ENCODE measurements around the gene DUOX1. TPM values are rescaled to one million over a fixed set of nuclear protein-coding genes. Genes with fewer than 3 reads are reported as not detected.

The DUOX1 gene
- total and polyA plus RNA-seq, 2 donors (not counting 1 experiment from before 2014, with no cell fraction given), result 0.27 TPM; not detected in 1

- ChIA-PET POLR2A (interaction anchor here (1.0 to 1.1 kb wide), 2 partner anchors 69 to 95 kb away, joined by 3 read pairs; partner anchors contain the start of gene SORD), CTCF (interaction anchor here (0.8 to 3.6 kb wide), 60 partner anchors 8 to 496 kb away, joined by 3 to 58 read pairs (median 5); partner anchors contain the start of genes DUOX1, DUOXA1, GATM and SORD)
- Histone ChIP-seq H3K4me3 (ENCODE audit: control extremely low read depth in 1 of 5, extremely low read depth in 1 of 5, insufficient read depth in 1 of 5, low read depth in 2 of 5, low read length in 4 of 5) (peak overlapping the region in 3 of 5 experiments; percentile 36 to 60 (median 44)), H3K9ac (ENCODE audit: low read length) (peak overlapping the region; percentile 45), H3K27me3 (replicated peaks in 1 of 4; ENCODE audit: control extremely low read depth in 1 of 4, control insufficient read depth in 3 of 4, insufficient read depth in 4 of 4, low read length in 3 of 4) (peaks cover 0 to 72% (median 51%) of the 10 kb centered on the region in 4 experiments), H3K4me1 (ENCODE audit: control insufficient read depth in 2 of 2, insufficient read depth in 2 of 2, low read length in 2 of 2) (peaks cover 44 to 52% of the 10 kb centered on the region in 2 donors), H3K4me2 (replicated peaks; ENCODE audit: low read depth, low read length, poor library complexity, severe bottlenecking) (peak overlapping the region; percentile 76), H3K36me3 (replicated peaks in 1 of 2; ENCODE audit: control extremely low read depth in 1 of 2, control insufficient read depth in 1 of 2, extremely low read depth in 1 of 2, insufficient read depth in 2 of 2, low read length in 1 of 2) (no peaks in the 10 kb centered on the region), H2AFZ (ENCODE audit: insufficient read depth, low read depth, low read length, poor library complexity, severe bottlenecking) (peak overlapping the region; percentile 54), H4K20me1 (ENCODE audit: control insufficient read depth, insufficient read depth, low read length, poor library complexity, severe bottlenecking) (no peaks in the 10 kb centered on the region), H3K27ac (ENCODE audit: low read length in 2 of 2) (no peak overlapping the region), H3K79me2 (ENCODE audit: control insufficient read depth, insufficient read depth, low read length) (no peaks in the 10 kb centered on the region), H3K9me3 (ENCODE audit: control extremely low read depth in 1 of 3, control insufficient read depth in 2 of 3, insufficient read depth in 1 of 3, low read length in 2 of 3) (peaks cover 0 to 35% (median 0%) of the 10 kb centered on the region in 3 donors)
- Mint-ChIP-seq H3K4me1 (peaks cover 42% of the 10 kb centered on the region), H3K27me3 (peaks cover 71% of the 10 kb centered on the region), H3K9me3 (ENCODE audit: insufficient read depth) (no peaks in the 10 kb centered on the region), H3K4me3 (peak overlapping the region; percentile 80), H3K27ac (no peak overlapping the region)
- intact Hi-C loops (cut with micrococcal nuclease), result loop anchor here (1.0 to 10.0 kb wide), 6 partner anchors 49 to 341 kb away; no protein-coding TSS in a partner anchor
- 23% methylated on average over 32 of the region's 33 CpGs for WGBS (ENCODE audit: insufficient coverage)
- DNase-seq (no peak), ATAC-seq (ENCODE audit: low read depth) (peak; percentile 8)
- peak; percentile 32 for TF ChIP-seq EZH2 (IDR thresholded peaks at IDR 0.05; ENCODE audit: borderline replicate concordance, insufficient read depth, low read depth, low read length, poor library complexity, severe bottlenecking)
- TF ChIP-seq CTCF (IDR thresholded peaks at IDR 0.05), result no peak
These were observed 12.3 kb upstream of the DUOX1 start for GRCh38 chr15:45117308-45118130.
